HEK293T (cell line): ENCODE results near the gene ADAMTS3.

Experiments
- BHLHE40 ChIP-seq: fragments of 450-650 bp; IDR thresholded peaks from 2 replicates; pipeline ENCODE4 v1.6.1; 2016; ENCODE audit warnings: mild to moderate bottlenecking, moderate library complexity, borderline replicate concordance
- FOXM1 ChIP-seq: fragments of 450-650 bp; IDR thresholded peaks from 2 replicates; pipeline ENCODE4 v1.6.1; 2017; ENCODE audit warnings: mild to moderate bottlenecking, borderline replicate concordance

DNA sequence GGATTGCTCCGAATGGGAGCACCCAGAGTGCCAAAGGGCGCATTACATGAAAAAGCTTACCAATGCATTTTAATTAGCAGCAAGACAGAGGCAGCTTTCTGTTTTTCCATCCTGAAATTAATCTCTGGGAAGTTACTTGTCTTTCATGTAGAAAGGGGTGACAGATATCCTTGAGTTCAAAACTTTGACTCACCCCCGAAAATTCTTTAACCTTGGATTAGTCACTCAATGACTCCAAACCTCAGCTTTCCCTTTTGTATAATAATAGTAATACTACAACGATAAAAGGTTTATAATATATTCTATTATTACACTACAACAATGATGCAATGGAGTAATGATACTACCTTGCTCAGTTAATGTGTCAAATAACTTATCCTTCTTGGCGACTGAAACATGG, 126.3 kb downstream of the ADAMTS3 start:
- TF ChIP-seq BHLHE40, result no peak
- TF ChIP-seq FOXM1, result no peak
